Skin epidermis (tissue), 12 donors: ENCODE measurements around the gene IGF2BP3.
"Not testable (repeated sequence)": the region's sequence is repeated elsewhere in the genome, so short reads cannot be mapped to it uniquely, and the experiment has no call there.

ENCODE experiments used
- H3K27ac ChIP-seq, 21 experiments: fragments of 200-600 bp; sonication (generic) in 11 of 21; one replicate each; pipeline ENCODE4 v1.5.0; 2020; ENCODE audit warnings: mild to moderate bottlenecking in 3 of 21, inconsistent platforms in 2 of 21, moderate library complexity in 2 of 21
- H3K4me3 ChIP-seq, 7 experiments: fragments of 200-600 bp; sonication (generic) in 2 of 7; one replicate each; pipeline ENCODE4 v1.5.0; 2020; ENCODE audit warnings: inconsistent platforms in 2 of 7, mild to moderate bottlenecking in 2 of 7, moderate library complexity in 1 of 7

IGF2BP3 gene

DNA sequence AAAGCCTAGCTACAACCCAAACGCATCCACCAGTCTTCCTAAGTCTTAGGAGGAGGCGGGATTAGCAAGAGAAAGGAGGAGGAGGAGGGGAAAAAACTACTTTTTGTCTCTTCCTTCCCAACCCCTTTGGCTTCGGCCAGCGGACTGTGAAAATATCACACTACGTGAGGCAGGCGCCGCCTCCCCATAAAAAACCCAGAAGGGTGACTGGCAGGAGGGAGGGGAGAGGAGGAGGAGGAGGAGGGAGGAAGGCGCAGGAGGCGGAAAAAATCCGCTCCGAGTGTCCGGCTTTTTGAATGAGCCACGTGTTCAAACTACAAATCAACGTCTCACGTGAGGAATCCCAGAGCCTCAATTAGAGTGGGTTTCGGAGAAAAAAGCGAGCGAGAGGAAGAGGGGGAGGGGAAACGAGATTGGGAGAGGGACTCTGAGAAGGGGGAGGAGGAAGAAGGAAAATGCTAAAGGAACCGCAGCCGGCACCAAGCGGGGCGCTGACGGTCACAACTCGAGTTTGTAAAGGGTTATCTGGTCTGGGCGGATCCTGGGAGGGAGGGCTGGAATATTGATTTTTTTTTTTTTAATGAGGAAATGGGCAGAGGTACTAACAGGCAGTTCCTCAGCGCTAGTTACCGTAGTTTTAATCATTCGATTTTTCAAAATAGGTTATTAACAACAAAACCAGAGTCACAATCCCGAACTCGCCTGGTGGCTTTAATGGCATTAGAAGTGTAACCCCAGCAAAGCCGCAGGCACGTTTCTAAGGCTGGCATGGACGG lies at the start of gene IGF2BP3:
Gene IGF2BP3 (minus strand): TSS at position 162 of the 776 bp plus-strand sequence. CDS start 381 bp downstream, outside the sequence.
- H3K4me3 ChIP-seq: peak within 1 kb of the TSS; percentile 7 to 36 (median 17)
- no peak within 1 kb of the TSS for H3K27ac ChIP-seq

DNA sequence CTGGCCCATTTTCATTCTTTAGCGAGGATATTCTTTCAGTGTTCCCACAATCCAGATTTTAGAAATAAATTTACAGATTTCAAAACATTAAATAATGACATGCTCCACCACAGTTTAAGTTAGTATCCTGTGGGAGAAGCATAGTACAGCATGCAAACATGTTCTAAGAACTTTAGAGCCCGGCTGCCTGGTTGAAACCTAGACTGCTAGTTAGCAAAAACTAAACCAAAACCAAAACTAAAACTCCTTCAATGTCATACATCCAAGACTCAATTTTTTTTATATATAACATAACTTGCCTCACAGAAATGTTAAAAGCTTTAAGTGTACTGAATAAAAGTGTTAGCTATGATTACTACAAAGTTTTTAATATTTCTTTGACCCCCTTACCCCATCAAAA lies 44.5 kb upstream of the IGF2BP3 start:
- no peak overlapping the region for H3K27ac ChIP-seq

DNA sequence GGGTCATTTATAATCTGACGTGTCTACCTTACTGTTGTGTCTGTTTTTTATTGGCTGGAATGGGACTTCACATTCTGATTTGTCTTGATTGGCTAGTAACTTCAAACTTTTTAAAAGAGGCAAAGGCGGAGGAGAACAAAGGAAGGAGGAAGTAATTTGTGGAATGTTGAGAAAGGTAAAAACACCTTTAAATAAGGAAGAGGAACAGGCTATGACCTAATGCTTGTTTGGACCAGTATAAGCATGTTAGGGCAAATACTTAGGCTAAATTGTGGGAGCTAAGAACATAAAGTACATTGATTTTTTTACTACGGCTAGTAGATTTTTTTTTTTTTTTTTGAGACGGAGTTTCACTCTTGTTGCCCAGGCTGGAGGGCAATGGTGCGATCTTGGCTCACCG lies 43.5 kb upstream of the IGF2BP3 start:
- not testable (repeated sequence) for H3K27ac ChIP-seq, H3K4me3 ChIP-seq

More for the DNA sequence above, 44.5 kb upstream of the IGF2BP3 start:
- no peak overlapping the region for H3K4me3 ChIP-seq

DNA sequence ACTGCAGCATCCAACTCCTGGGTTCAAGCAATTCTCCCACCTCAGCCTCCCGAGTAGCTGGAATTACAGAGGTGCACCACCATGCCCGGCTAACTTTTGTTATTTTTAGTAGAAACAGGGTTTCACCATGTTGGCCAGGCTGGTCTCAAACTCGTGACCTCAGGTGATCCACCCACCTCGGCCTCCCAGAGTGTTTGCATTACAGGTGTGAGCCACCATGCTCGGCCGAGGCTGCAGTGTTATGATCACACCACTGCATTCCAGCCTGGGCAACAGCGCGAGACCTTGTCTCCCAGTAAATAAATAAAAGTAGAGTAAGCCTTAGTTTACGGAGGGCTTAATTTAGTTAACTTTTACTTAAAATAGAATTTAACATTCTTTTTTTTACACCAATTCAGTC lies 23.7 kb upstream of the IGF2BP3 start:
- Histone ChIP-seq H3K4me3 (no peak overlapping the region), H3K27ac (no peak overlapping the region)

DNA sequence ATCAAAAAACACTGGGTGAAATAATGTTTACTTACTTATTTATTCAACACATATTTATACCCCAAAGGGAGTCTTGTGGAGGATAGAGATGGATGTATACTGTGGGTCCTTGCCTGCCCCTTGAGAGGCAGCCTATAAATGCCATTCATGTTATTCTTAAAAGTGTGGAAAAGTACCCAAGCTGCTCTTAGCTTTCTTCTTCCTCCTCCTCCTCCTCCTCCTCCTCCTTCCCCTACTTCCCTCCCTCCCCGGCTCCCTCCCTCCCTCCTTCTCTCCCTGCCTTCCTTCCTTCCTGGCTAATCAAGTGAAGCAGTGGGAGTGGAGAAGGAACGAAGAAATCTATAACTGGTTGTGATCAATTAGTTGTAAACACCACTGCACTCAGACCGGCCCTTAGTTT lies 21.2 kb upstream of the IGF2BP3 start:
- Histone ChIP-seq H3K27ac (no peak overlapping the region), H3K4me3 (no peak overlapping the region)

DNA sequence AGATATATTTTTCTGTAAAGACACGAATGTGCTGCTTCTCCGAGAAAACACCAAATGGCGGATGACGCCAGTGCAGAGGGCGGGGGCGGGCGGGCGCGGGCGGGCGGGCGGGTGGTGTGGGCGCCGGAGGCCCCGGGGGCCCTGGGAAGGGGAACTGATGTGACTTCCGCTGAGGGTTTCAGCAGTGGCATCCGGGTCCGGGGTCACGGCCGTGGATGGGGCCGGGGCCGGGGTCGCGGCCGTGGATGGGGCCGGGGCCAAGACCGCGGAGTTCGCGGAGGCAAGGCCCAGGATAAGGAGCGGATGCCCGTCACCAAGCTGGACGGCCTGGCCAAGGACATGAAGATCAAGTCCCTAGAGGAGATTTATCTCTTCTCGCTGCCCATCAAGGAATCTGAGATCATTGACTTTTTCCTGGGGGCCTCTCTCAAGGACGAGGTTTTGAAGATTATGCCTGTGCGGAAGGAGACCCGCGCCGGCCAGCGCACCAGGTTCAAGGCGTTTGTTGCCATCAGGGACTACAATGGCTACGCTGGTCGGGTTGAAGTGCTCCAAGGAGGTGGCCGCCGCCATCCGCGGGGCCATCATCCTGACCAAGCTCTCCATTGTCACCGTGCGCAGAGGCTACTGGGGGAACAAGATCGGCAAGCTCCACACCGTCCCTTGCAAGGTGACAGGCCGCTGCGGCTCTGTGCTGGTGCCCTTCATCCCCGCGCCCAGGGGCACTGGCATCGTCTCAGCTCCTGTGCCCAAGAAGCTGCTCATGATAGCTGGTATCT lies 20.3 kb upstream of the IGF2BP3 start:
- H3K4me3 ChIP-seq: peak overlapping the region; percentile 26 to 47 (median 37)
- H3K27ac ChIP-seq: peak overlapping the region in 13 of 21 experiments; percentile 8 to 64 (median 48)

DNA sequence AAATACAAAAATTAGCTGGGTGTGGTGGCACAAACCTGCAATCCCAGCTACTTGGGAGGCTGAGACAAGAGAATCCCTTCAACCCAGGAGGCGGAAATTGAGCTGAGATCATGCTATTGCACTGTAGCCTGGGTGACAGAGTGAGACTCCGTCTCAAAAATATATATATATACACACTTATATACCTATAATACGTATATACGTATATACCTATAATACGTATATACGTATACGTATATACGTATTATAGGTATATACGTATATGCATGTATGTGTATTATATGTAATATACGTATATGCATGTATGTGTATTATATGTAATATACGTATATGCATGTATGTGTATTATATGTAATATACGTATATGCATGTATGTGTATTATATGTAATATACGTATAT lies 18.4 kb upstream of the IGF2BP3 start:
- not testable (repeated sequence) for H3K4me3 ChIP-seq, H3K27ac ChIP-seq

DNA sequence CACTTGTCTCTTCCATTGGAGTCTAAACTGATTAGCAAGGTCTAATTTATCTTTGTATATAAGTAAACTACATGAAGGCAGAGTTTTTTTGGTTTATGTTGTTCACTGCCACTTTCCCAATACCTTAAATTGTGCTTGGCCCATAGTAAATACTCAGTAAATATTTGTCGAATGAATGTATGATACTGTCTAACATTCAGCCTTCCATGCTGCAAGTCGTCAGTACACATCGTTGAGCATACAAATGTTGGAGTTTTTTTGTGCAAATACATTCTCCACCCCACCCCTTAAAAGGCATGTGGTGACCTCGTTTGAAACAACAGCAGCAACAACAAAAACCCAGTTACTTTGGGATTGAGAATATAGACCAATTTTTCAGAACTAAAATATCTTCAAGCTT lies 17.4 kb upstream of the IGF2BP3 start:
- Histone ChIP-seq H3K4me3 (no peak overlapping the region), H3K27ac (no peak overlapping the region)

DNA sequence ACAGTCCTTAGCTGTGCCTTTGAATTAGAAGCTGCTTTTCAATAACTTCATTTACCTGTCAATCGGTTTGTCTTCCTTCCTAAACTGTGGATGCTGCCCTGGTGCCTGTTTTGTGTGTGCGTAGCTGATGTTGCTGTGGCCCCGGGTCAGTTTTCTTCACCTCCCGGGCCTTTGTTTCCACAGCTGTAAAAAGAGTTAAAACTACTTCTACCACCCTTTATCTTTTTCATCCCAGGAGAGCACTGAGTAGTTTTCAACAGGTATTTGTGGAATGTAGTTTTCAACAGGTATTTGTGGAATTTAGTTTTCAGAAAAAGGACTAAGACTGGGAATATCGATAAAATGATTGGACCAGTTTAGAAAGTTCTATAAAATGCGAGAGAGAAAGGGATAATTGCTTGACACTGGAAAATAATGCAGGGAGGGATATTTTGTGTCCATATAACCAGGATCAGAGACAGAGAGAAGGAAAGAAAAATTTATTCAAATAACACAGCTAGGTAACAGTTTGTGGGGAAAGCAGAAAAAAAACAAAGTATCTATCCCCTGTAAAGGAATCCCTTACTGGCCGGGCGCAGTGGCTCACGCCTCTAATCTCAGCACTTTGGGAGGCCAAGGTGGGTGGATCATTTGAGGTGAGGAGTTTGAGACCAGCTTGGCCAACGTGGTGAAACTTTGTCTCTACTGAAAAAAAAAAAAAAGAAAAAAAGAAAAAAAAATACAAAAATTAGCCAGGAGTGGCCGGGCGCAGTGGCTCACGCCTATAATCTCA lies 15.9 kb upstream of the IGF2BP3 start:
- Histone ChIP-seq H3K27ac (no peak overlapping the region), H3K4me3 (no peak overlapping the region)

DNA sequence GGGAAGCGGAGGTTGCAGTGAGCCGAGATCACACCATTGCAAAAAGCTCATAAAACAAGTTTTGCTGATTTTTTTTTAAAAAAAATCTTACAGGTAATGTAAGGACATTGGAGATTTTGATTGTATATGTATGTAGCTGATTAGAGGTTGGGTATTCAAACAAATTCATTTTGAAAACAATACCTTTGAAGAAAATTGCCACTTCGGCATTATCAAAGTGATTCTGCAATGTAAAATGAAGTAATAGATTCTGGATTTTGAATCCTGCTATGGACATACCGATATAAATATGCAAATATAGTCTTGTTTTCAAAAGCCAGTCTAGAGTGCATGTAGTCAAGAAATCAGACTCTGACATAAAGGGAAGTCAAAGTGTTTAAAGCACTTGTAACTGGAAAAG lies 12.4 kb upstream of the IGF2BP3 start:
- no peak overlapping the region for H3K4me3 ChIP-seq
- no peak overlapping the region for H3K27ac ChIP-seq

DNA sequence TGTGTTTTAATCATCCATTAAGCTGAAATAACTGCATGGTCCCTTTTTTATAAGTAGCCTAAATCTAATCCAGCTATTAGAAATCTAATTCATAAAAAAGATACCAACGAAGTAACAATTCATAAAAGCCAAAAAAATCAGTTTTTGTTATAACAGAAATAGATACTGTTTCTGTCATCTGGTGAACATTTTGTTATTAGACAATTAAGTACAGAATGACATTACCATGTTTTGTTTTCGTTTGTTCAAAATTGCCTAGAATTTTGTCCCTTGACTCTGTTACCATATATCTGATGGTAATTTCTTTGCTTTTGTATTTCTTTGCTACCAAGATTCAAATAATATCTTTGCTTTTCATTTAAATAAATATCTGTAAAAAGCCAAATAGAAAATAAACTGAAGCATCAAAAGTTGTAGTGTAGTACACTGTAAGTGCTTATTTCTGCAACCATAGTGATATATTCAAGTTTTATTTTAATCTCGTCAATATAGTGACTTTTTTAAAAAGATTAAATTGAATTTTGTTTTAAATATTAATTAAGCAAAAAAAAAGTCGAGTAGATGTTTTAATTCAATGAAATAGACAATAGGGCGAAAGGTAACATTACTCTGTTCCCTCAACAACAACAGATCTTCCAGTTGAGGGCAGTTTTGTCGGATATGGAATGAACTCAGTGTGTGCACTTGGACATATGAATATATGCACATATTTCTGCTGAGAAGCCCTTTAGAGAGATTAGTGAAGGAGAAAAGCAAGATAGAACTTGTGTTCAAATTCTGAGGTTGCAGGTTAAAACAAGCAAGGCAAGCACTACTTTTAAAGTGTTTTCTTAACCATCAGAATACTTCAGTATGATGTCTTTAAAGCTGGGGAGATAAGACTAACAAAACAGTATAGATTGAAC lies 7.9 kb upstream of the IGF2BP3 start:
- Histone ChIP-seq H3K4me3 (no peak overlapping the region), H3K27ac (no peak overlapping the region)

DNA sequence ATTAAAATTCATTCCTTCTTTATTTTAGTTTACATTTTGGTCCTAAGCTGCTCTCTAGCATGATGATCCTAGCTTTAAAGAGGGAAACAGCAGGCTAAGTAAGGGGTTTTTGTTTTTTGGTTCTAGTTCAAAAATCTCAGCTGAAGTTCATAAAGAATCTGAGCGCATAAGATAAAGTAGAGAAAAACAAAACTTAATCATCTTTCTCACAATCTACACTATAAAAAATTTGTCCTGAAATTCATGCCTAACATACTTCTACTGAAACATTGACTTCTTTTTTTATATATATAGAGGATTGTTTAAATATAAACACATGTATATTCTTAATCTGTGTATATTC lies 6.8 kb upstream of the IGF2BP3 start:
- no peak overlapping the region for H3K4me3 ChIP-seq

DNA sequence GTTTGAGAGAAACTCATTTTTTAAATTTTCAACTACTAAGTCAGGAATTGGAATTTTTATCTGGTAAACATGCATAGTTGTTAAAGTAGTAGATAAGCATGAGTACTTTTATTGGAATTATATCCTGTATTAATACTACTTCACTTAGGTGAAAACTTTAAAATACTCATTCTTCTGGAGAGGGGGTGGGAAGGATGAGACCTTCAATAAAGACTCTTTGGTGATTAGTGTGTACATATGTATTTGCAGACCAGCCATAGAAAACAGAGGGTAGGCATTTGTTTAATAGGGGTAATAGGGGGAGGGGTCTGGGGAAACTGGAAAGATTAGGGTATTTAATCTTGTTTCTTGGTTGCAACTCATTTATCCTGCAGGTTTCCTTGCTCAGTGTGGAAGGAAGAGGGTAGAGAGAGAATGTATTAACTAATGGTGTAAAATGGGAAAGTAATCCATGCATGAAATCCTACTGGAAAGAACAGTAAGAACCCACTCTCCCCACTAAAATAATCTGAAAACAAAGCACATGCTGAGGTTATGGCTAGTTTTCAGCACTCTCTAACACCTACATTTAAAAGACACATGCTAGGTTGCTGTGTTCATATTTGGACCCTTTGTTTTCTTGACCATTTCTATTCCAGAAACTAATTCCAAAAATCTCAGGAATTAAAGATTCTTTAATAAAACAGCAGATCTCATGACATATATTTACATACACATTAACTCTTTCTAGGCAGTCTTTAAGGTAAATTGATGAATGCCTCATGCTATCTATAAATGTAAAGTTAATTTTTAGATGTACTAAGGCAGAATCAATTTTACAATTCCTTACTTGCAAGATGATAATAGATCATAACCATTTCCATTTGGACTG lies 6.2 kb upstream of the IGF2BP3 start:
- Histone ChIP-seq H3K27ac (no peak overlapping the region), H3K4me3 (no peak overlapping the region)

More for the DNA sequence above, 6.8 kb upstream of the IGF2BP3 start:
- no peak overlapping the region for H3K27ac ChIP-seq

DNA sequence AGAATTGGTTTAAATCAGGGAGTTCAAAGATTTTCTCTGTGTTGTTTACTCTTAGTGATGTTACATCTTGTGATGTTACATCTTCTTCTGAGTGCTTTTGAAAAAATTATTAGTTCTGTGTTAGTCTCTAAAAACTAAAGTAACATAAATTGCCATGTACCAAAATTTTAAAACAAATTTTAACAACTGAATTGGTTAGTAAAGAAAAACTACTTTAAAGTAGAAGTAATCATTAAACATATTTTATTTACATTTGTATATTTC lies 5.2 kb upstream of the IGF2BP3 start:
- H3K4me3 ChIP-seq: no peak overlapping the region
- H3K27ac ChIP-seq: no peak overlapping the region

DNA sequence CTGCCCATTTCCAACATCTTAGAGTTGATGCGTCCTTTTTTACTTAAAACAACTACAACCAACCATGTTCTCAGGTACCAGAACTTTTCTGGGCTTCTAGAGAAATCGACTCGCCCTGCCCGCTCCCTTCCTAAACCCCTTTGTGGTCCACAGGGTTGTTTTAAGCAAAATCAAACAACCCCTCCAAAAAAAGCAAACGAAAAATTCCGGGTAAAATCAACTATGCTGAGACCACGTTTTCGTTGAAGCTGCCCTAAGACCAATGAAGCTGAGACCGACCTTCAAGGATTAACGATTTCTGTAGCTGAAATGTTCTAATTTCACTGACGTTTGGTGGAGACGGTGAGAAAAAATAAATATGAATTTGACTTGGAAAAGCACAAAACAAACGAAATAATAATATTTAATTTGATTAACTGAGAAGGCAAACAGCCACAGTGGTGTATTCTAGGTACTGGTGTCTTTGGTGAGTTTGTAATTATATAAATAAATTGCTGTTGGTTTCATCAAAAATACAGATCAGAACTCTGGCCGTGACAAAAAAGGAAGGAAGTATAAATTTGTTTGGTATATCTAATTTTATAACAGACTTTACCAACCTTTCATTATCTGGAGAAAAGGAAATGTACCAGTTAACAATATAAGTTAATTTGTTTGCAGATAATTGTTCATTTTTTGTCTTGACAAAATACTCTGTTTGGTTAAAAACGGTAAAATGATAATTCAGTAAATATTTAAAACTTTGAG lies 4.7 kb upstream of the IGF2BP3 start:
- no peak overlapping the region for H3K27ac ChIP-seq
- H3K4me3 ChIP-seq: no peak overlapping the region

DNA sequence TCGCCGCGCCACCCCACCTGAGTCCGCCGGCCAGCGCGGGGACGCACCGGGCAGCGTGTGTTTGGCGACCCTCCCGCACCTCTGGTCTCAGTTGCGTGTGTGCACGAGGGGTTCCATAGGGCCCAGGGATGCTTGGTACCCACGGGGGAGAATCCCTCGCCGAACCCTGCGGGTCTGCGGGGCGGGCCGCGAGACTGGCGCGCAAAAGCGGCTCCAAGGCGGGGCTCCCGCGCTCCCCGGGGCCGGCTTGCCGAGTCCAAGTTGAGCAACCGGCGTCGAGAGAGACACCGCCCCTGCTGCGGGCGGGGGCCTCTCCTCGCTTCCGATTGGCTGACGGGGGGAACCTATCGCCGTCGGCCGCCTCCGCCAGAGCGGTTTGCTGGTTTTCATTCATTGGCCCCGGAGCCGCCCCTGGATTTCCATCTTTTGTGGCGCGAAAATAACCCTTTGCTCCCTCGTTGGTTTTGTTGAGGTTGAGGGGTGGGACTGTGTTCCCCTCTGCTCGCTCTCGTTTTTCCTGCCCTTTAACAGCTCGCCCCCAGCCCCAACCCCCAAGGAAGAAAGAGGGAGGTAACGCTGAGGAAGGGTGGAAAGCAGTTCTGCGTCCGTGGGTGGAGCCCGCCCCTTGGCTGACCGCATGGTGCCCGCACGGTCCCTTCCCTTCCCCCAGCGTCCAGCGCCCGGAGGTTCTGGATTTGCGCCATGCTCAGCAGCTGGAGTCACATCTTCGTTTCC lies 4.0 kb upstream of the IGF2BP3 start:
- no peak overlapping the region for H3K27ac ChIP-seq
- H3K4me3 ChIP-seq: peak overlapping the region in 4 of 7 experiments; percentile 6 to 26 (median 14)

DNA sequence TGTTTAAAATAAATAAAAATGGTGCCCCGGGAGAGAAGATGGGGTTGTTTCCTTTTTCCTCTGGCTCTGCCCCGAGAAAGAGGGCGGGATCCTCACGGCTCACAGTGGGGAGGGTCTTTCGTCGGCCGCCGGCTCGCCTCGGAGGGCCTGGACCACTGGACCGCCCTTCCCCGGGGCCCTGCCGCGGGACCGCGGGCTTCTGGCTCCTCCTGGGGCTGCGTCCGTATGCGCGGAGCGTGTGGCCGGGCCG lies 3.5 kb upstream of the IGF2BP3 start:
- no peak overlapping the region for H3K27ac ChIP-seq
- H3K4me3 ChIP-seq: peak overlapping the region in 4 of 7 experiments; percentile 6 to 26 (median 14)
